ENCODE results near the gene PRLR.

DNA sequence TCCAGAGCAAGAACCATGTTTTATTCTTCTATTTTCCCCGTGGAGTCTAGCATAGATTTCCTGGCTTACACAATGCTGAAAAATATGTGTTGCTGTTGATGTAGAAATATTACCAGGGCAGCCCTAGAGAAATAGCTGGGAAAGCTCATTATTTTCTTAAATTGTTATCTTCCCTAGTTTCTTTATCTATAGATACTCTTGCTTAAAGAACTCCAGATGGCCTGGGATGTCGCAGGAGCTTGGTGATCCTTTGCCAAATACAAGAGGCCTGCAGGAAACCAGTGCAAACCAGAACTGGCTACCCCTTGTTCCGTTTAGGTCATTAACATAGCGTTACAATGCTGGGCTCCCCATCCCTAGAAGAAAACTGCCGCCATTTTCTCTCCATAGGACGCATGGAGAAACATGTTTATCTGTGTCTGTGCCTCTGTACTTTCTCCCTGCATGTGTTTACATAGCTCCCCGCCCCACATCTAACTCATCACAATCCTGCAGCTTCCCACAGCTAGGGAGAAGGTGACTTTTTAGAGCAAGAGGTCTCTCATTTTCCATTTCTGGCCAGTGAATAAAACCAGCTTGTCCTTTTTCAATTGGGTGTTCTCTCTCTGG is 6.4 kb downstream of the PRLR start:
- TF ChIP-seq, protein P1, sequence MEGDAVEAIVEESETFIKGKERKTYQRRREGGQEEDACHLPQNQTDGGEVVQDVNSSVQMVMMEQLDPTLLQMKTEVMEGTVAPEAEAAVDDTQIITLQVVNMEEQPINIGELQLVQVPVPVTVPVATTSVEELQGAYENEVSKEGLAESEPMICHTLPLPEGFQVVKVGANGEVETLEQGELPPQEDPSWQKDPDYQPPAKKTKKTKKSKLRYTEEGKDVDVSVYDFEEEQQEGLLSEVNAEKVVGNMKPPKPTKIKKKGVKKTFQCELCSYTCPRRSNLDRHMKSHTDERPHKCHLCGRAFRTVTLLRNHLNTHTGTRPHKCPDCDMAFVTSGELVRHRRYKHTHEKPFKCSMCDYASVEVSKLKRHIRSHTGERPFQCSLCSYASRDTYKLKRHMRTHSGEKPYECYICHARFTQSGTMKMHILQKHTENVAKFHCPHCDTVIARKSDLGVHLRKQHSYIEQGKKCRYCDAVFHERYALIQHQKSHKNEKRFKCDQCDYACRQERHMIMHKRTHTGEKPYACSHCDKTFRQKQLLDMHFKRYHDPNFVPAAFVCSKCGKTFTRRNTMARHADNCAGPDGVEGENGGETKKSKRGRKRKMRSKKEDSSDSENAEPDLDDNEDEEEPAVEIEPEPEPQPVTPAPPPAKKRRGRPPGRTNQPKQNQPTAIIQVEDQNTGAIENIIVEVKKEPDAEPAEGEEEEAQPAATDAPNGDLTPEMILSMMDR (IDR thresholded peaks at IDR 0.05 in 8 of 11, conservative IDR thresholded peaks at IDR 0.05 in 3 of 11) = no peak
- TF ChIP-seq POLR2A (IDR thresholded peaks at IDR 0.05) = no peak
